AG04449 (cell line): Measurements from ENCODE around the gene PTN.
"Not testable (repeated sequence)": the region's sequence is repeated elsewhere in the genome, so short reads cannot be mapped to it uniquely, and the experiment has no call there.

Source experiments
- CTCF ChIA-PET: fragments of 350-600 bp; formaldehyde crosslinking; extraction: SDS; loops from one replicate; lab custom pipeline; 2021; ENCODE audit warnings: antibody characterized with exemption; lab: Yijun Ruan, JAX
- POLR2A ChIA-PET: fragments of 400-600, 350-600 bp; formaldehyde crosslinking; extraction: SDS; loops from one replicate; lab custom pipeline; 2020; ENCODE audit warnings: antibody characterized with exemption, inconsistent platforms; lab: Yijun Ruan, JAX
- DNase-seq: peaks from one replicate; pipeline ENCODE4 v3.0.0-alpha.2; 2010; ENCODE audit warnings: low read depth, low spot score
- H3K4me3 ChIP-seq: 2 replicates; pipeline ENCODE4 v1.5.1; 2011; ENCODE audit warnings: low read depth, mild to moderate bottlenecking, control low read depth, low read length
- TF ChIP-seq, protein P1 (sequence below): IDR thresholded peaks from one replicate; pipeline ENCODE4 v1.5.1; 2011; ENCODE audit warnings: mild to moderate bottlenecking, moderate library complexity, low read length, control low read depth, inconsistent platforms; ENCODE audit not compliant: insufficient read depth; ENCODE audit errors: missing control alignments

Gene PTN

DNA sequence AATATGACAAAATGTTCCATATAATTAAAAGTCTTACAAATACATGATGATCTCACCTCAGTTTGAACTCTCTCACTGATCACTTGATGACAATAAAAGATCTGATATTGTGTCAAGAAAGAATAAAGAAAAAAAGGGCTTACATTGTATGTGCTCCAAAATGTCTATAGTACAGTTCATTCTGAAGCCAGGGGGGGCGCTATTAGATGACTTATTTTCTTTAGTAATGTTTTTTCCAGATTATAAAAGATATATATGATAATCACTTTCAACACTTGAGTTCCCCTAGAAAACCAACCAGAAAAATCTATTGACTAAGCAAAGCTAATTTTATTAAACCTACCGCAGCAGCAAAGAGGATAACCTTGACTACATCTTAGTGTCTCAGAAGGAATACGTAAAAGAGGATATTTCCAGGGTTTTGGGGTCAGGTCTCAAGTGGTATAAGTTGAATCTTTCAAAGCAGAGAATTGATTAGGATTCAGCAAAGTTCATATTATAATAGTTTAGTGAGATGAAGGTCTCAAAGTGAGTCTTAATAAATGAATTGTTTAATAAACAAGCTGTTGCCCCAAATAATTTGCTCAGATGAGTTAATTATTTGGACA, 55.8 kb downstream of the PTN start:
- TF ChIP-seq, protein P1, sequence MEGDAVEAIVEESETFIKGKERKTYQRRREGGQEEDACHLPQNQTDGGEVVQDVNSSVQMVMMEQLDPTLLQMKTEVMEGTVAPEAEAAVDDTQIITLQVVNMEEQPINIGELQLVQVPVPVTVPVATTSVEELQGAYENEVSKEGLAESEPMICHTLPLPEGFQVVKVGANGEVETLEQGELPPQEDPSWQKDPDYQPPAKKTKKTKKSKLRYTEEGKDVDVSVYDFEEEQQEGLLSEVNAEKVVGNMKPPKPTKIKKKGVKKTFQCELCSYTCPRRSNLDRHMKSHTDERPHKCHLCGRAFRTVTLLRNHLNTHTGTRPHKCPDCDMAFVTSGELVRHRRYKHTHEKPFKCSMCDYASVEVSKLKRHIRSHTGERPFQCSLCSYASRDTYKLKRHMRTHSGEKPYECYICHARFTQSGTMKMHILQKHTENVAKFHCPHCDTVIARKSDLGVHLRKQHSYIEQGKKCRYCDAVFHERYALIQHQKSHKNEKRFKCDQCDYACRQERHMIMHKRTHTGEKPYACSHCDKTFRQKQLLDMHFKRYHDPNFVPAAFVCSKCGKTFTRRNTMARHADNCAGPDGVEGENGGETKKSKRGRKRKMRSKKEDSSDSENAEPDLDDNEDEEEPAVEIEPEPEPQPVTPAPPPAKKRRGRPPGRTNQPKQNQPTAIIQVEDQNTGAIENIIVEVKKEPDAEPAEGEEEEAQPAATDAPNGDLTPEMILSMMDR: peak; percentile 5
- ChIA-PET POLR2A (no interaction called here), CTCF (interaction anchor here (0.8 to 3.3 kb wide), 4 partner anchors 8 to 304 kb away, joined by 3 to 18 read pairs (median 4); no protein-coding TSS in a partner anchor)
- H3K4me3 ChIP-seq: no peak overlapping the region
- no peak for DNase-seq

DNA sequence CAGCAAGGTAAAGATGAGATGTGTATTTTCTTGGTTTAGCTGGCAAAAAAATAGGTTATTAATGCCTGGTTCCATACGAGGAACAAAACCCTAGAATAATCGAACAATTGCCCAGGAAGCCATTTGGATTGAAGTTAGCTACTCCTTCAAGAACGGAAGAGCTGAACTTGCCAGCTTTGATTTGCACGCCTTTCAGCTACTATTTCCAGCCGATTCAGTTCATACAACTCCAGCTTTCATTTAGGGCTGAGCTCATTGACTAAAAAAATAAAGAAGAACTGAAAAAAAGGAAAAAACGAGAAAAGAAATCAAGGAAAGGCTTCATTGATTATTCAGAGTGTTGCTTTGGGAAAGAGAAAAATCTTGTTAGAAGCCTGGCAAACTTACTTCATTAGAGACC, 60.4 kb downstream of the PTN start:
- POLR2A ChIA-PET: no interaction called here
- DNase-seq: no peak
- no peak overlapping the region for H3K4me3 ChIP-seq
- CTCF ChIA-PET: no interaction called here
- TF ChIP-seq, protein P1: no peak

DNA sequence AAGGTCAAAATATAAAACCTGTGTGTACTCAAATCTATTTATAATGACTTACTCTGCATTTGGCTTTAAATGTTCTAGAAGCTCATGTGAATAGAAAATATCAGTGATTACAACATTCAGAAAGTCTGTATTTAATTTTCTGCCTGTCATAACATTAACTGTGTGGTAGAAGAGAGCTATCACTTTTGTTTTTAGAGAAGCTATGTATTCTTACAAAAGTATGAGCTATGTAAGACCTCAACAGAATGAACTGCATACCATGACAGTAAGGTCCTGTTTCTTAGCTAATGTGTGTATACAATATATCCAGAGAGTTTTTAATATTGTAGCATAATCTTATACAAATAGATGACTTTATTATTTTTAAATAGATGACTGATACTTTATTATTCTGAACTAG, 61.5 kb downstream of the PTN start:
- CTCF ChIA-PET: no interaction called here
- DNase-seq: peak; percentile 14
- POLR2A ChIA-PET: no interaction called here
- TF ChIP-seq, protein P1: no peak
- H3K4me3 ChIP-seq: no peak overlapping the region

DNA sequence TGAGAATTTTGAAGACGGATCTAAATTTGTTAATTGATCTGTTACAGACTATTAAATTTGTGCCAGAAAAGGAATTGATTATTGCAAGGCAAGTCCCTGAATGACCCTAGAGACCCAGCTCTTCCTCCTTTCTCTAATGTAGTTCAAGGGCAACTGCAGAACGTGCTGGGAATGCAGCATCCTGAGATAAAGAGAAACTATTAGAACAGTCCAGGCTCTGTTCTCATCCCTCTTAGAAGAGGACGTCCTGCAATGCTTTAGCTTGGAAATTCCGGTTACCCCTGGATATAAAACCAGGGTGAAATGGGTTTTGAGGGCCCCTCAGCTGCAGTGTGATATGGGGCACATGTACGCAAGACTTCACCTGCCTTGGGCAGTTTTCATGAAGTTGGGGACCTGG, 67.3 kb downstream of the PTN start:
- POLR2A ChIA-PET: no interaction called here
- no peak for DNase-seq
- CTCF ChIA-PET: interaction anchor here (1.8 kb wide), 1 partner anchor 13 kb away, joined by 3 read pairs; no protein-coding TSS in a partner anchor
- H3K4me3 ChIP-seq: no peak overlapping the region
- TF ChIP-seq, protein P1: no peak

DNA sequence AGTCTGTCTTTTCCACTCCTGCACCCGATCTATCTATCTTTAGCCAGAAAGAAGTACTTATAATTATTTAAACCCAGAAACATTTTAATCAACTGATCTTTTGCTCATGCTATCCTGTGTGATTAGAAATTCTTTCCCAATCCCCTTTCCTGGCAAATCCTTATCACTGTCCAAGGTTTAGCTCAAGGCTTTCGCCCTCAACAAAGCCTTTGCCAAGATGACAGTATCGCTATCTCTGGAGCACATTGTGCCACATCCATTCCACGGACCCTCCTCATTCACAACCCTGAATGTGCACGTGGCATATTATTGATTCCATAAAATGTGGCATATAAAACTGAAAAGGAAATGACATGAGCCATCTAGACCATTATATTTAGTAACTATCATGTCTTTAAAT, 71.3 kb downstream of the PTN start:
- no peak overlapping the region for H3K4me3 ChIP-seq
- ChIA-PET CTCF (interaction anchor here (1.0 kb wide), 1 partner anchor 320 kb away, joined by 3 read pairs; no protein-coding TSS in a partner anchor), POLR2A (no interaction called here)
- TF ChIP-seq, protein P1: no peak
- no peak for DNase-seq

DNA sequence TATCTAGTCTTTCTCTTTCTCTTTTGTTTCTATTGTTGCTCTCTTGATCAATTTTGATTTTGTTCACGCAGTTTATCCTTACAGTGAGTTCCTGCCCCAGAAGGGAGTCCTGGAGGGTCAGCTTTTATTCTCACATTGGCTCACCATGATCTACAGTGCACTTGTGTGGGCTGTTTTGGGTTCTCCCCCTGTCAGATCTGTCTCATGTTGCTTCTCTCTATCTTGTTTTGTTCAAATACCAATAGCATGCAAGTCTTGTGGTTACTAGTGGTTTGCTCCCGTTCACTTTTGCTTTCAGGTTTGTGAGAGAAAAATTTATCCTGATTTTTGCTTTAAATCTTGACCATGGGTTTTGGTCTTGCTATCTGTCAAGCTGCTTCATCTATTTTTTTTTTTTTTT, 74.3 kb downstream of the PTN start:
- no peak for DNase-seq
- POLR2A ChIA-PET: no interaction called here
- no peak overlapping the region for H3K4me3 ChIP-seq
- CTCF ChIA-PET: no interaction called here
- TF ChIP-seq, protein P1: no peak

DNA sequence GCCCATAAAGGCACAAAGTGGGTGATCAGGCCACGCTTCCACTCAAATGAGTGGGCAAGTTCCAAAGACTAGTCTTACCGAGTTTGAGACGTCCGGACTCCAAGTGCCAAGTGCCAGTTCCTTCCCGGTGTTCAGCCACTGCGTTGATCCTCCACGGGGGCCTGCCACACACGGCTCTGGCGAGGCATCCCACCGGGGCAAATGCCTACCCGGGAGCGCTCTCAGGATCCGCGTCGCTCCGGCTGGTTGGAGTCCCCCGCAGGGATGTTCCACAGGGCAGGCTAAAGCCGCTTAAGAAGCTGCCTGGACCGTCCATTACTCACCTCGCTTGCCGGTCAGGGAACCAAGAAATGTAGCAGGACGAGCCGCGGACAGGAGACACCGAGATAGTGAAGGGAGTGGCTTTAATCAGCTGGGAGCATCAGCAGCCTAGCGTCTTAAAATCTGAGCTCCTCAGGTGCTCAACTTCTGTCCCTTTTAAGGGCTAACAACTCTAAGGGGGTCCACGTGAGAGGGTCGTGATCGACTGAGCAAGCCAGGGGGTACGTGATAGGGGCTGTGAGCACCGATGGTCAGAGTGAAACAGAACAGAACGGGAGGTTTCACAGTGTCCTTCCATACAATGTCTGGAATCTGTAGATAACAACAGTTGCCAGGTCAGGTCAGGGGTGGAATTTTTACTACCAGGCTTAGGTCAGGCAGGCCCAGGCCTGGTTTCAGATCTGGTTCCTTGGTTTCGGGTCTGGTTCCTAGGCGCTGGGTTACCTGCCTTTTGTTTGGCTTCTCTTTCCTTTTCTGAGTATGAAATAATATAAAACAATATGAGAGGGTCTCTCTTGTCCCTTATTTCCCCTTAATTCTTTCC, 75.3 kb downstream of the PTN start:
- H3K4me3 ChIP-seq, POLR2A ChIA-PET, CTCF ChIA-PET, DNase-seq: not testable (repeated sequence)
